NCI-H2107 (cell line): ENCODE data around the gene BTRC.
"Not testable (repeated sequence)": the region's sequence is repeated elsewhere in the genome, so short reads cannot be mapped to it uniquely, and the experiment has no call there.

Experiments used
- DNase-seq: peaks from one replicate; lab custom pipeline; 2025; lab: John Stamatoyannopoulos, UW

BTRC gene

DNA sequence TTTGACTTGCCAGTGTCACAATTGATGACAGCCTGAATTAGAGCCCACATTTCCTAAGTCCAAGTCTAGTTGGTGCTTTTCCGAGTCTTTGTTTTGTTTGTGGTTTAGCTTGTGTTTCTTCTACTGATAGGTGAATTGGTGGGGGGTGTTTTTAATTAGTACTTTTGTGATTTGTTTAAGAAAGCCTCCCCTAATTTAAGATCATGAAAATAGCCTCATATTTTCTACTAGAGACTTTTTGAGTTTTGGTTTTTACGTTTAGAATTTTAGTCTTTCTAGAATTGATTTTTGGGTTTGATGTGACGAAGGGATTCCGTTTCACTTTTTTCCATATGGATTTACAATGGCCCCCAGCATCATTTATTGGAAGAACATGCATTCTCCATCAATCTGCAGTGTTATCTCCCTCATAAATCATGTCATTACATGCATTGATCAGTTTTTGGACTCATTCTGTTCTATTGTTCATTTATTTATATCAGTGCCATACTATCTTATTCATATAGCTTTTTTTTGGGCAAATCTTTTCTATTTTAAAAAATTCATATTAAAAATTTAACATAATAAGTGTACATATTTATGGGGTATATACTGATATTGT lies 32.8 kb downstream of the BTRC start:
- DNase-seq = no peak

- DNase-seq = no peak
Observed at GRCh38 chr10:101388676-101389276, 34.8 kb downstream of the BTRC start.

- not testable (repeated sequence) for DNase-seq
Observed at GRCh38 chr10:101389532-101389931, 35.6 kb downstream of the BTRC start.

DNA sequence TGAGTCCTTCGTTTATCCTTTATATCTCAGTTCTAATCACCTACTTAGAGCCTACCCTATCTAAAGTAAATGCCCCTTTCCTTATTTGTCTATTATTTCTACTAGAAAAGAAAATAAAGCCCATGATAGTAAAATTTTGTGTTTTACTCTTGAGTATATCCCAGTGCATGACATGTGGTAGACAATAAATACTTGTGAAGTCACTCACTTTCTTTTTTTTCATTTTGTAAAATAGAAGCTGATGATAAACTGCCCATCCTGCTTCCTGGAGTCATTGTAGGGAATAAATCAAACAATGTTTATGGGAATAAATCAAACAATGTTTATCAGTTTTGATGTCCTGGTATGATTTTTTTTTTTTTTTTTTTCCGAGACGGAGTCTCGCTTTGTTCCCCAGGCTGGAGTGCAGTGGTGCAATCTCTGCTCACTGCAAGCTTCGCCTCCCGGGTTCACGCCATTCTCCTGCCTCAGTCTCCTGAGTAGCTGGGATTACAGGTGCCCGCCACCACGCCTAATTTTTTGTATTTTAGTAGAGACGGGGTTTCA lies 36.1 kb downstream of the BTRC start:
- no peak for DNase-seq

DNA sequence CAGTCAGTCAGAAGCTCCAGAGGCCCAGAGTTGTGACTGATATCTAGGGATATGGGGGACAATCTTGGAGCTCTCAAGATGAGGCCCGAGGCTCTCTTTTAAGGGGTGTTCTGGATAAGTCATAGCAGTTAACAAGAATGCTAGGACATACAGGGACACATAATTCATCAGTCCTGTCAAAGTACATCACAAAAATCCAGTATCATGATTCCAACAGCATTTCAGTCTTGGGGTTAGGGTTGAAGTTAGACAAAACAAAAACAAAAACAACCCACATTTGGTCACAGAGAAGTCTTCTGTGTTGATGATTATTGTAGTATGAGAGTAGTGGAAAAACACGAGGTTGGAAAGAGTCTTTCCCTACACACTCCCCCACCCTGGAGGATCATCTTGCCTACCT lies 39.4 kb downstream of the BTRC start:
- no peak for DNase-seq

- no peak for DNase-seq
Observed at GRCh38 chr10:101394524-101395133, 40.7 kb downstream of the BTRC start.

GRCh38 chr10:101397140-101397539 lies 43.2 kb downstream of the BTRC start:
- no peak for DNase-seq

DNA sequence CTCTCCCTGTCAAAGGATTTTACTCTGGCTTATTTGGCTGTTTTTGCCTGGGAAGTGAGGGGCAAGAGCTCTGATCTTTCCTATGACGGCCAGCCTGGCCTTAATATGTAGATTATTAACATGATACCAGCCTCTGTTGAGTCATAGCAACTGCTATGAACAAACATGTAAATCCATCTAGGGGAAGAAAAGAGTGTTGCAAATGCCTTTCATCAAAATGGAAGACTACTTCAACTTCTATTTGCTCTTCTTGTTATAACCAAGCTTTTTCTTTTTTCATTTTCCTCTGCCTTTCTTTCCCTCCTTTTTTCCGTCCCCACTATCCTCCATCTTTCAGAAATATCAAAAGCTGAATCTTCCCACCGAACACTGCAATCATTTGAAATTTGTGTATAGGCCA lies 46.6 kb downstream of the BTRC start:
- DNase-seq = no peak

DNA sequence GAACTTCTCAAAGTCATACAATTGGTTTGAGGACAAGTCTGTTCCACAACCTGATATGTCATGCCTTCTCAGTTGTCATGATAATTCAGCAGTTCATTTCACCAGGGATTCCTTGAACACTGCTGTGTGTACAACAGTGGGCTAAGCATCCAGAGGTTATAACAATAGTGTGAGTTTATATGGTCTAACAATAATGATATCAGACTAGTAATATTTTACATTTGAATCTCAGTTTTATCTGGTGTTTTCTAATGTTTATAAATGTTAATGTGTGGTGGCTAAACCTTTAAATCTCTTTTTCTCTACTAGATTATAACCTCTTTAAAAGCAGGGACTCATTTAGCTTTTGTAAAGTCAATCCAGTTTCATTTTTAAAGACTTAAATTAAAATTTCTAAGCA lies 48.7 kb downstream of the BTRC start:
- no peak for DNase-seq

DNA sequence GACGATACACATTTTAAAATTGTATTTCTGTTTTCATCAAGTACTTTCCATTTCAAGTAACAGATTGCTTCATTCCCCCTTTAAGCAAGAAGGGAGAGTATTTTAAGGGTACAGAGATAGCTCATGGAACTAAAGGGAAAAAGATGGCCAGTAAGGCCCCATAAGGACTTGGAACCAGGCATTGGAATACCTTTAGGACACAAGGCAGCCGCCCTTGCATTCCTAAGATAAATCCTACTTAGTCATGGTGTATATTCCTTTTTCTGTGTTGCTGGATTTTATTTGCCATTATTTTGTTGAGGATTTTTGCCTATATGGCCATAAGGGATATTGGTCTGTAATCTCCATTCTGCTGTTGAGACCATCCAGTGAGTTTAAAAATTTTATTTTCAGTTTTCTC lies 49.2 kb downstream of the BTRC start:
- no peak for DNase-seq

DNA sequence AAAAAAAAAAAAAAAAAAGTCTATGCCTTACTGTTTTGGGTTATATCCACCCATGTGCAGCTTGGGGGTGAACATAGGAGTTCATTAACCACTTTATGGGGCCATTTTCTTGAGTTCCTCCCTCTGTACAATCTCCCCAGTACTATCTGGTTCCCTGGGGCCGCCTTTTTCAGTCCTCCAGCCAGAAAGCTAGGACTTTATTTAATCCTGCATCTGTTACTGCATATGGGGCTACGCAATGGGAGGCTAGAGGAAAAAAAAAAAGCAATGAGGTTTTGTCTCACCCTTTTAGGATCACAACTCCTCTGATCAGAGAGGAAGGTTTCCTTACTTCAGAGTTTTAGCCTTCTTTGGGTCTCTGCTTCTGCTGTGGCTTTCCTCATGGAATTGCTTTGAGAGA lies 51.0 kb downstream of the BTRC start:
- no peak for DNase-seq

GRCh38 chr10:101411598-101411997 lies 57.6 kb downstream of the BTRC start:
- DNase-seq = no peak

- DNase-seq = no peak
Observed at GRCh38 chr10:101414034-101414433, 60.1 kb downstream of the BTRC start.

DNA sequence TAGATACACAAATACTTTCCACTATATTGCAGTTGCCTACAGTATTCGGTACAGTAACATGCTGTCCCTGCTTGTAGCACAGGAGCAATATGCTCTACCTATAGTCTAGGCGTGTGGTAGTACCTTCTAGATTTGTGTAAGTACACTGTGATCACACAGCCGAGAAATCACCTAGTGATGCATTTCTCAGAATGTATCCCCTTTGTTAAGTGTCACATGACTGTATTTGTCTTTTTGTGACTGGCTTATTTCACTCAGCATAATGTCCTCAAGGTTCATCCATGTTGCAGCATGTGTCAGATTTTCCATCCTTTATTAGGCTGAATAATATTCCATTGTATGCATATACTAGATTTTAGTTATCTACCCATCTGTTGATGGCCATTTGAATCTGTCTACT lies 61.9 kb downstream of the BTRC start:
- no peak for DNase-seq

DNA sequence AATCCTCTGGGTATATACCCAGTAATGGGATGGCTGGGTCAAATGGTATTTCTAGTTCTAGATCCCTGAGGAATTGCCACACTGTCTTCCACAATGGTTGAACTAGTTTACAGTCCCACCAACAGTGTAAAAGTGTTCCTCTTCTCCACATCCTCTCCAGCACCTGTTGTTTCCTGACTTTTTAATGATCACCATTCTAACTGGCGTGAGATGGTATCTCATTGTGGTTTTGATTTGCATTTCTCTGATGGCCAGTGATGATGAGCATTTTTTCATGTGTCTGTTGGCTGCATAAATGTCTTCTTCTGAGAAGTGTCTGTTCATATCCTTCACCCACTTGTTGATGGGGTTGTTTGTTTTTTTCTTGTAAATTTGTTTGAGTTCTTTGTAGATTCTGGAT lies 68.0 kb downstream of the BTRC start:
- not testable (repeated sequence) for DNase-seq

DNA sequence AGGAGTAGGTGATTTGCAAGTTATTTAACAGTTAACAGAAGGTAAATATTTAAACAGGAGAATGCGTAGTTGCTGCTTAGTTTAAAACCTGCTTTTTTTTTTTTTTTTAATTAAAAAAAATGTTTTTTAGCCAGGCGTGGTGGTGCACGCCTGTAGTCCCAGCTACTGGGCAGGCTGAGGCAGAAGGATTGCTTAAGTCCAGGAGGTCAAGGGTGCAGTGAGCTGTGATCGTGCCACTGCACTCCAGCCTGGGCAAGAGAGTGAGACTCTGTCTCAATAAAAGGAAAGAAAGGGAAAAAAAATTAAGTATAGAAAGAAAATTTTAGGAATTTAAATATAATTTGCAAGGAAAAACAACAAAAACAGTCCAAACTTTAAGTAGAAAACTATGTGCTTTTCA lies 71.6 kb downstream of the BTRC start:
- no peak for DNase-seq

DNA sequence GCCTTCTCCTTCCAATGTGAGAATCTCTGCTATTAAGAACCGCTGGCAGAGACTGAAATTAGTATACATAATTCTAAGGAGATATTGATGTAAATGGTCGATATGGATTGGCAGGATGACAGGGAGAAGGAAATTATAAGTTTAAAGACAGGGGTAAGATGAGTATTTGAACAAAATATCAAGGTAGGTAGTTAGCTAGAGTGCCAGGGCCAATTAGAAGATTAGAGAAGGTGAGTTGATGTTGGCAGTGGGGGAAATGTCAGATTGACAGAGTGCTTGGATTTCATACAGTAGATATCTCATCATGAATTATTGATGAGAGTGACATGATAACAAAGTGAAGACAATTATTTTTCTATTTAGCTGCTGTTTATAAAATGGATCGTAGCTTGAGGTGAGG lies 74.1 kb downstream of the BTRC start:
- no peak for DNase-seq

GRCh38 chr10:101429423-101429822 lies 75.5 kb downstream of the BTRC start:
- DNase-seq = no peak

DNA sequence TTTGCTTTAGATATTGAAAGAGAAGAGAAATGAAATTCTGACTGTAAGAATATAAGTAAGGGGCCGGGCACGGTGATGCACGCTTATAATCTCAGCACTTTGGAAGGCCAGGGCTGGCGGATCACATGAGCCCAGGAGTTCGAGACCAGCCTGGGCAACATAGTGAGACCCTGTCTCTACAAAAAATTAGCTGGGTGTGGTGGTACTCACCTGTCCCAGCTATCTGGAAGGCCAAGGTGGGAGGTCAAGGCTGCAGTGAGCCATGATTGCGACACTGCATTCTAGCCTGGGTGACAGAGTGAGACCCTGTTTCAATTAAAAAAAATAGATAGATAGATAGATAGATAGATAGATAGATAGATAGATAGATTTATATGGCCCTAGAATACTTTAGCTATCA lies 82.3 kb downstream of the BTRC start:
- no peak for DNase-seq

DNA sequence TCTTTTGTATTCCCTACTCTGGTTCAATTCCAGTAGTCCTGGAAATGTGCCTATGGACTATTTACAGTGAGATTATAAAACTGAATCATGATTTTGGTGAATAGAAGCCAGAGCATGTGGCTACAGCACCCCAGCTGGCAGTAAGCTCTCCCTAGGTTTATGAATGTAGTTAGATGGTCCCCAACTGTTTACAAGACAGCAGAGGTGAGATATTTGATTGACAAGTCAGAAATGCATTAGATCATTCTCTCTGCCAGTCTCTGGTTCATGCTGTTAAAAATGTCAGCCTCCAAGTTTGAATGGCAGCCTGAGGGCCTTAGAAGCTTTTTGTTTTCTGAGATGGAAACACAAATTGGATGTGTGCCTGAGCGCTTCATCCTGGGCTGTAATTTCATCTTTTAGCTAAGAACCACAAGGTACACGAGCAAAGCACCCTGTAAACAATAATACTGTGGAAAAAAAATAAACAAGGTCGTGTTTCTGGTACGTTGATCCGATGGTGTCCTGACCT lies 85.0 kb downstream of the BTRC start:
- DNase-seq = no peak

- DNase-seq = no peak
Observed at GRCh38 chr10:101441541-101442455, 87.8 kb downstream of the BTRC start.

- no peak for DNase-seq
Observed at GRCh38 chr10:101442456-101442800, 88.5 kb downstream of the BTRC start.
